GM12874 (cell line): ENCODE results near the gene WDR86.

Source experiments
- TF ChIP-seq, protein P1 (sequence below): IDR thresholded peaks from 2 replicates; pipeline ENCODE4 v1.5.1; 2011; ENCODE audit warnings: low read depth, mild to moderate bottlenecking, control low read depth, low read length, moderate library complexity; ENCODE audit not compliant: insufficient read depth

Gene WDR86, protein sequence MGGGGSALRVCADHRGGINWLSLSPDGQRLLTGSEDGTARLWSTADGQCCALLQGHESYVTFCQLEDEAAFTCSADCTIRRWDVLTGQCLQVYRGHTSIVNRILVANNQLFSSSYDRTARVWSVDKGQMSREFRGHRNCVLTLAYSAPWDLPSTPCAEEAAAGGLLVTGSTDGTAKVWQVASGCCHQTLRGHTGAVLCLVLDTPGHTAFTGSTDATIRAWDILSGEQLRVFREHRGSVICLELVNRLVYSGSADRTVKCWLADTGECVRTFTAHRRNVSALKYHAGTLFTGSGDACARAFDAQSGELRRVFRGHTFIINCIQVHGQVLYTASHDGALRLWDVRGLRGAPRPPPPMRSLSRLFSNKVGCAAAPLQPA

DNA sequence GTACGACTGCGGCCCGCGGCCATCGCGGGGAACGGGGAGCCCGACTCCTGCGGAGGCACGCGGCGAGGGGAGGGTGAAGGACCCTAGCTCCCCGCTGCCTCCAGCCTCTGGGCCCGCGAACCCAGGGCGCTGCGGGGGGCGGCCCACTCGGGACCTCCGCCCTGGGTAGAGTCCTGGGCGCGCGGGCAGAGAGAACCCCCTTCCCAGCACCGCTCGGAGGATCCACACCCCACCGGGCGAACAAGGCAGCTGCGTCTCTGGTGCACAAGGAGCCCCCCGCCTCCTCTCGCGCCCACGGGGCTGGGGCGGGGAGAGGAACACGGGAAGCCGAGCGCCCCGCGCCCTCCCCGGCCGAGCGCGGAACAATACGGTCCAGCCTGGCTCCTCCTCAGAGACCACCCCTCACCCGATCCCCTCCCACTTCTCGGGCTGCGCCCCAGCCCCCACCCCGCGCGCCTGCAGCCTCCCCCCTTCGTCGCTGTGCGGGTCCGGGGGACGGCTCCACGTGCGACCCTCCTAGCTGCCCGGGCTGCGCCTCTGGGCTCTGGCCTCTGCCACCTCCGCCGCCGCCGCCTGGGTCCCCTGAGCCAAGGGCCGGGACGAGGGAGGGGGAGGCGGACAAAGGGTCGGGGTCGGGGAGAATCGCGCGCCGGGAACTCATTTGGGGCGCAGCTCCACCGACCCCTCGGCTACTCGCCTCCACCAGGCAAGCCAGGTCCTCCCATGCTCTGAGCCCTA lies at the start of gene WDR86:
Gene WDR86 (minus strand): TSS at position 372 of the 738 bp plus-strand sequence. CDS start 449 bp downstream, outside the sequence.
- TF ChIP-seq, protein P1, sequence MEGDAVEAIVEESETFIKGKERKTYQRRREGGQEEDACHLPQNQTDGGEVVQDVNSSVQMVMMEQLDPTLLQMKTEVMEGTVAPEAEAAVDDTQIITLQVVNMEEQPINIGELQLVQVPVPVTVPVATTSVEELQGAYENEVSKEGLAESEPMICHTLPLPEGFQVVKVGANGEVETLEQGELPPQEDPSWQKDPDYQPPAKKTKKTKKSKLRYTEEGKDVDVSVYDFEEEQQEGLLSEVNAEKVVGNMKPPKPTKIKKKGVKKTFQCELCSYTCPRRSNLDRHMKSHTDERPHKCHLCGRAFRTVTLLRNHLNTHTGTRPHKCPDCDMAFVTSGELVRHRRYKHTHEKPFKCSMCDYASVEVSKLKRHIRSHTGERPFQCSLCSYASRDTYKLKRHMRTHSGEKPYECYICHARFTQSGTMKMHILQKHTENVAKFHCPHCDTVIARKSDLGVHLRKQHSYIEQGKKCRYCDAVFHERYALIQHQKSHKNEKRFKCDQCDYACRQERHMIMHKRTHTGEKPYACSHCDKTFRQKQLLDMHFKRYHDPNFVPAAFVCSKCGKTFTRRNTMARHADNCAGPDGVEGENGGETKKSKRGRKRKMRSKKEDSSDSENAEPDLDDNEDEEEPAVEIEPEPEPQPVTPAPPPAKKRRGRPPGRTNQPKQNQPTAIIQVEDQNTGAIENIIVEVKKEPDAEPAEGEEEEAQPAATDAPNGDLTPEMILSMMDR = no peak

DNA sequence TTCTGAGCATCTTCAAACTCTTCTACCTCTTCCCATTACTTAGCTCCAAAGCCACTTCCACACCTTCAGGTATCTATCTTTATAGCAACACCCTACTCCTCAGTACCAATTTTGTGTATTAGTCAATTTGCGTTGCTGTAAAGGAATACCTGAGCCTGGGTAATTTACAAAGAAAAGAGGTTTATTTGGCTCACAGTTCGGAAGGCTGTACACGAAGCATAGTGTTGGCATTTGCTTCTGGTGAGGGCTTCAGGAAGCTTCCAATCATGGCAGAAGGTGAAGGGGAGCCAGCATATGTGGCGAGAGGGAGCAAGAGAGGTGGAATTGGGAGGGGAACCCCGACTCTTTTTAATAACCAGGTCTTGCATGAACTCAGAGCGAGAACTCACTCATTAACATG lies 47.7 kb upstream of the WDR86 start:
- TF ChIP-seq, protein P1 = no peak

DNA sequence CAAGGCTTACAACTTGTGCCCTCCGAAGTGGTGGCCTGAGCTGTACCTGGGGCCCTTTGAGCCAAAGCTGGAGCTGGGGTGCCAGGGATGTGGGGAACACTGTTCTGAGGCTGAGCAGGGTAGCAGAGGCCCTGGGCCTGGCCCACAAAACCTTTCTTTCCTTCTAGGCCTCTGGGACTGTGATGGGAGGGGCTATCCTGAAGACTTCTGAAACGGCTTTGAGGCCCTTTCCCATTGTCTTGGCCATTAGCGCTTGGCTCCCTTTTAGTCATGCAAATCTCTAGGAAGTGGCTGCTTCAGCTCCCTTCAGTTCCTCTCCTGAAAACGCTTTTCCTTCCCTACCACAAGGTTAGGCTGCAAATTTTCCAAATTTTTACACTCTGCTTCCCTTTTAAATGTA lies 46.9 kb upstream of the WDR86 start:
- TF ChIP-seq, protein P1 = no peak

DNA sequence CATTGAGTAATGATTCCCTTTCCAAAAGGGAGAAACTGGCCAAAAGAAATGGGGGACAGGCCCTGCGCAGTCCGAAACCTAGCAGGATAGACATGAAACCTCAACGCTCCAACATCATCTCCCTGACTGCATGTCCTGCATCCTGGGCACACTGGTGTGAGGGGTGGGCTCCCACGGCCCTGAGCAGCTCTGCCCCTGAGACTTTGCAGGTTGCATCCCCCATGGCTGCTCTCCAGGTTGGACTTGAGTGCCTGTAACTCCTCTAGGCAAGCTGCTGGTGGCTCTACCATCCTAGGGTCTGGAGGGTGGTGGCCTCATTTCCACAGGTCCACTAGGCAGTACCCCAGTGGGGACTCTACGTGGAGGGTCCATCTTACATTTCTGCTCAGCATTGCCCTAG lies 46.4 kb upstream of the WDR86 start:
- TF ChIP-seq, protein P1 = no peak

DNA sequence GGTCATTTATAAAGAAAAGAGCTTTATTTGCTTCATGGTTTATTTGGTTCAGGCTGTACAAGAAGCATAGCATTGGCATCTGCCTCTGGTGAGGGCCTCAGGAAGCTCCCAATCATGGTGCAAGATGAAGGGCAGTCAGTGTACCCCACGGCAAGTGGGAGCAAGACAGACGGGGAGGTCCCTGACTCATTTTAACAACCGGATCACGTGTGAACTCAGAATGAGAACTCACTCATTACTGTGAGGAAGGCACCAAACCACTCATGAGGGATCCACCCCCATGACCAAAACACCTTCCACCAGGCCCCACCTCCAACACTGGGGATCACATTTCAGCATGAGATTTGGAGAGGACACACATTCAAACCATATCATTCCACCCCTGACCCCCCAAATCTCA lies 45.9 kb upstream of the WDR86 start:
- TF ChIP-seq, protein P1 = no peak

DNA sequence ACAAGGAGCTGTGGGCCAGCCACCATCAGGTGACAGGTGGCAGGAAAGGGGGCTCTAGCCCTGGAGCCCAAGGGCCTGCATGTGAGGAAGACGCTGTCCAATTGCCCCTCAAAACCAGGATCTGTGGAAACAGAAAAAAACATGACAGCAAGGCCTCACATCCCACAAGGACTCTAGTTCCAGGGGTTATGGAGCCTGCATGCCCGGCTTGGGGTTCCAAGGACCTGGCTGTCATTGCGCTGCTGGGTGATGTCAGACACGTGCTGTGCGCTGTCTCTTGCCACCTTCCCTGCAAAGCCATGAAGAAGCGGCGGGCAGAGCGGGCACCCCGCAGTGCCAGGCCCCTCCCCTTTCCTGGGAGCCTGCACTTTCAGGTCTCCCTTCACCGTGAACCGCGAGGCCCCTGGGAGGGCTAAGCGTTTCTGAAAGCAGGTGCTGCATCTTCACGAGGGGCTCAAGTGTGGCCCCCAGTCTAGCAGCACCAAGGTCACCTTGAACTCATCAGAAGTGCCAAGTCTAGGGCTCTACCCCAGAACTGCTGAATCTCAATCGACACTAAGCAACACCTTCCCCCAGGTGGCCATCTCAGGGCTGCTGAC lies 45.2 kb upstream of the WDR86 start:
- TF ChIP-seq, protein P1 = no peak

DNA sequence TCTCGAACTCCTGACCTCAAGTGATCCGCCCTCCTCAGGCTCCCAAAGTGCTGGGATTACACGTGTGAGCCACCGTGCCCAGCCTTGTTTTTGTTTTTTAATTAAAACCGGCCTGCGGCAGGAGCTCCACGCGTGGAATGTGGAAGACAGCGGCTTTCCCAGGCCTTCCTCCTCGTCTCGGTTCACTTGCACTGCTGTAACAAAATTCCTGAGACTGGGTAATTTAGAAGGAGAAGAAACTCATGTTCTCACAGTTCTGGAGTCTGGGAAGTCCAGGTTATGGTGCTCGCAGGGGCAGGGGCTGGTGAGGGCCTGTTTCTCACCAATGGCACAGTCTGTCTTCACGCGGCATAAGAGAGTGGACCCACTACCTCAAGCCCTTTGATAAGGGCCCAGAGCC lies 44.5 kb upstream of the WDR86 start:
- TF ChIP-seq, protein P1 = no peak
